K562 (cell line): Measurements from ENCODE around the gene TMEM214. TPM values are rescaled to one million over a fixed set of nuclear protein-coding genes. Genes with fewer than 3 reads are reported as not detected.

ENCODE experiments used
- ATAC-seq: fragments of 200-7000 bp; cut with Tn5 transposase; 3 replicates; pipeline ENCODE4 v1.9.1; 2020; ENCODE audit warnings: moderate library complexity
- BruUV-seq: library from RNA; stranded (reverse); fragments of 400-500 nt; replicated peaks from 2 replicates; lab custom pipeline; 2021; lab: Mats Ljungman, UMichigan
- CTCF ChIA-PET: fragments of 300-600 bp; formaldehyde crosslinking; extraction: SDS; loops from one replicate; lab custom pipeline; 2021; ENCODE audit warnings: low intra/inter-chr PET ratio; lab: Yijun Ruan, JAX
- POLR2A ChIA-PET: fragments of 300-600, 350-650 bp; sonication (Branson Sonifier 250); formaldehyde crosslinking; extraction: SDS; loops from one replicate; lab custom pipeline; 2021; ENCODE audit warnings: antibody characterized with exemption, inconsistent platforms; lab: Yijun Ruan, JAX
- DNase-seq, 4 experiments: peaks; one replicate each; pipeline versions ENCODE4 v3.0.0 to v3.0.0-alpha.2; 2011 to 2018; ENCODE audit warnings: low spot score in 3 of 4, mixed read lengths in 3 of 4; ENCODE audit errors: extremely low read depth in 1 of 4
- FAIRE-seq: peaks from 2 replicates; lab custom pipeline; 2011; peaks lifted over from hg19 to GRCh38; lab: Jason Lieb, UNC
- H2AFZ ChIP-seq: 2 replicates; pipeline ENCODE4 v1.6.0; 2011; ENCODE audit warnings: low read depth, low read length, control low read depth, inconsistent platforms
- H3K27ac ChIP-seq: fragments of 200-600 bp; 3 replicates; pipeline ENCODE4 v1.8.0; 2011; ENCODE audit warnings: low read depth, mild to moderate bottlenecking, control low read depth, inconsistent platforms, low read length, moderate library complexity, mixed read lengths; ENCODE audit errors: extremely low read depth
- H3K27me3 ChIP-seq, 2 experiments: fragments of 300-600 bp in 1 of 2; 2 replicates in 1 of 2; 3 replicates in 1 of 2; pipeline versions ENCODE4 v1.6.0 to v1.8.0; 2011; ENCODE audit warnings: inconsistent platforms in 2 of 2, low read length in 2 of 2, mild to moderate bottlenecking in 1 of 2, mixed read lengths in 1 of 2, moderate library complexity in 1 of 2; ENCODE audit not compliant: control insufficient read depth in 2 of 2, insufficient read depth in 2 of 2
- H3K36me3 ChIP-seq: fragments of 300-600 bp; 3 replicates; pipeline ENCODE4 v1.8.0; 2011; ENCODE audit warnings: mild to moderate bottlenecking, low read length, inconsistent platforms; ENCODE audit not compliant: control insufficient read depth, insufficient read depth
- H3K4me1 ChIP-seq, 2 experiments: fragments of 200-600 bp in 1 of 2; replicated peaks in 1 of 2; 2 replicates in 1 of 2; 3 replicates in 1 of 2; pipeline versions ENCODE4 v1.5.1 to v1.8.0; 2011; ENCODE audit warnings: inconsistent platforms in 2 of 2, low read length in 2 of 2, mild to moderate bottlenecking in 1 of 2, mixed read lengths in 1 of 2, moderate library complexity in 1 of 2; ENCODE audit not compliant: control insufficient read depth in 2 of 2, insufficient read depth in 2 of 2
- H3K4me2 ChIP-seq: 2 replicates; pipeline ENCODE4 v1.6.1; 2011; ENCODE audit warnings: low read length, control low read depth, inconsistent platforms, mixed read lengths; ENCODE audit not compliant: insufficient read depth
- H3K4me3 ChIP-seq: fragments of 200-600 bp; sonication (generic), shearing (Covaris generic); 2 replicates; pipeline ENCODE4 v1.5.1; 2016; ENCODE audit warnings: control low read depth, inconsistent platforms
- H3K79me2 ChIP-seq: fragments of 200-600 bp; 3 replicates; pipeline ENCODE4 v1.8.0; 2011; ENCODE audit warnings: low read length, inconsistent platforms; ENCODE audit not compliant: control insufficient read depth, insufficient read depth
- H3K9ac ChIP-seq, 2 experiments: 2 replicates each; pipeline versions ENCODE4 v1.6.0 to v1.6.1; 2011; ENCODE audit warnings: low read depth in 2 of 2, low read length in 2 of 2, control low read depth in 1 of 2, inconsistent platforms in 1 of 2, mild to moderate bottlenecking in 1 of 2, mixed read lengths in 1 of 2; ENCODE audit not compliant: insufficient read depth in 1 of 2
- H3K9me1 ChIP-seq: one replicate; pipeline ENCODE4 v1.6.0; 2011; ENCODE audit warnings: inconsistent platforms, mild to moderate bottlenecking, low read length, moderate library complexity; ENCODE audit not compliant: control insufficient read depth, insufficient read depth
- H3K9me3 ChIP-seq: replicated peaks from 2 replicates; pipeline ENCODE4 v1.5.1; 2011; ENCODE audit warnings: low read depth, low read length, inconsistent platforms; ENCODE audit not compliant: control insufficient read depth, insufficient read depth
- H4K20me1 ChIP-seq: replicated peaks from 2 replicates; pipeline ENCODE4 v1.6.1; 2011; ENCODE audit warnings: low read length, inconsistent platforms, mixed read lengths; ENCODE audit not compliant: control insufficient read depth, insufficient read depth
- ARHGAP35 ChIP-seq: fragments of 450-650 bp; IDR thresholded peaks from 2 replicates; pipeline ENCODE4 v1.6.1; 2018; ENCODE audit not compliant: partially characterized antibody
- CEBPB ChIP-seq: fragments of 450-650 bp; IDR thresholded peaks from 2 replicates; pipeline ENCODE4 v1.6.1; 2016; ENCODE audit warnings: missing genetic modification characterization, missing compliant biosample characterization
- FUS ChIP-seq: fragments of 200-400 bp; formaldehyde crosslinking; optimal IDR thresholded peaks from 2 replicates; pipeline ENCODE3; 2017; ENCODE audit warnings: low read depth, low read length
- GTF2F1 ChIP-seq: IDR thresholded peaks from 2 replicates; pipeline ENCODE4 v1.6.1; 2011; ENCODE audit warnings: low read depth, low read length, improper control_type of control experiment
- HLTF ChIP-seq: fragments of 450-650 bp; IDR thresholded peaks from 2 replicates; pipeline ENCODE4 v1.6.1; 2016
- KLF13 ChIP-seq: fragments of 450-650 bp; IDR thresholded peaks from 2 replicates; pipeline ENCODE4 v1.6.1; 2016; ENCODE audit warnings: missing genetic modification characterization, low read depth, mild to moderate bottlenecking, missing compliant biosample characterization, moderate library complexity, borderline replicate concordance
- RBM39 ChIP-seq: fragments of 200-400 bp; formaldehyde crosslinking; optimal IDR thresholded peaks from 2 replicates; pipeline ENCODE3; 2018; ENCODE audit warnings: low read depth, low read length
- WHSC1 ChIP-seq: IDR thresholded peaks from one replicate; pipeline ENCODE4 v1.6.1; 2012; ENCODE audit warnings: low read length, control low read depth, inconsistent platforms
- ZNF184 ChIP-seq: sonication (generic); formaldehyde crosslinking; IDR thresholded peaks from 2 replicates; pipeline ENCODE4 v1.5.0; 2020; ENCODE audit warnings: missing genetic modification reagents
- ZNF695 ChIP-seq: fragments of 450-650 bp; formaldehyde crosslinking; IDR thresholded peaks from 2 replicates; pipeline ENCODE4 v1.4.0; 2020; ENCODE audit warnings: mild to moderate bottlenecking, moderate library complexity
- ZNF699 ChIP-seq: fragments of 250-450 bp; sonication (Bioruptor Pico); IDR thresholded peaks from 2 replicates; pipeline ENCODE4 v1.8.0; 2021; ENCODE audit warnings: mild to moderate bottlenecking, moderate library complexity; ENCODE audit not compliant: insufficient replicate concordance
- ZNF830 ChIP-seq: fragments of 250-450 bp; sonication (Bioruptor Pico); IDR thresholded peaks from 2 replicates; pipeline ENCODE4 v1.5.0; 2021; ENCODE audit warnings: mild to moderate bottlenecking
- WGBS: fragments of 100-300 bp; shearing (Covaris generic); methylation state at CpG from one replicate; pipeline ENCODE4 v1.1.6; 2016; ENCODE audit warnings: low coverage, mixed read lengths; ENCODE audit not compliant: insufficient coverage; ENCODE audit errors: missing lambda C conversion rate; 5-methylcytosine and 5-hydroxymethylcytosine counted together
- in situ Hi-C: fragments of 300-500 bp; cut with MboI; formaldehyde crosslinking; loops from 4 replicates; pipeline ENCODE4 v1.15.0; 2018; ENCODE audit warnings: inconsistent platforms, mixed read lengths
- intact Hi-C: fragments of 100-400 bp; cut with micrococcal nuclease; formaldehyde crosslinking; loops from 2 replicates; pipeline ENCODE4 v1.14.2; 2022
- polyA plus RNA-seq, 8 experiments: library from polyadenylated mRNA; depleted of rRNA in 4 of 8; stranded (reverse) in 5 of 8; unstranded in 3 of 8; fragments of >200 nt; fragmentation: Nextera tagmentation in 2 of 8; fragmentation: Illumina TruSeq in 1 of 8; extraction: Ambion mirVana in 2 of 8; extraction: Trizol in 1 of 8; gene quantifications; 2 replicates each; pipeline versions ENCODE4 v1.2.1 to v1.2.3, GENCODE V29; 2011 to 2014; ENCODE audit warnings: inconsistent platforms in 1 of 8, missing spikeins in 1 of 8
- total RNA-seq, 7 experiments: library from RNA; depleted of rRNA in 6 of 7; stranded (reverse); fragments of >200 nt in 6 of 7; fragmentation: Illumina TruSeq in 2 of 7; extraction: Trizol in 2 of 7; gene quantifications; 2 replicates each; pipeline versions ENCODE4 v1.2.1 to v1.2.3, GENCODE V29; 2011 to 2021; ENCODE audit warnings: low replicate concordance in 1 of 7
- TF ChIP-seq, protein P1 (sequence below): sonication (generic); formaldehyde crosslinking; IDR thresholded peaks from 2 replicates; pipeline ENCODE4 v1.8.0; 2022; ENCODE audit warnings: mild to moderate bottlenecking, missing genetic modification reagents
- TF ChIP-seq, protein P2 (sequence below): sonication (generic); formaldehyde crosslinking; IDR thresholded peaks from 2 replicates; pipeline ENCODE4 v1.8.0; 2022; ENCODE audit warnings: missing genetic modification reagents, mild to moderate bottlenecking, borderline replicate concordance

TMEM214 gene
- total and polyA plus RNA-seq, 9 of the 15 experiments (the other 6 are each of a cell fraction or from before 2014, with no cell fraction given) = 11.4 to 81.4 (median 44.1) TPM

DNA sequence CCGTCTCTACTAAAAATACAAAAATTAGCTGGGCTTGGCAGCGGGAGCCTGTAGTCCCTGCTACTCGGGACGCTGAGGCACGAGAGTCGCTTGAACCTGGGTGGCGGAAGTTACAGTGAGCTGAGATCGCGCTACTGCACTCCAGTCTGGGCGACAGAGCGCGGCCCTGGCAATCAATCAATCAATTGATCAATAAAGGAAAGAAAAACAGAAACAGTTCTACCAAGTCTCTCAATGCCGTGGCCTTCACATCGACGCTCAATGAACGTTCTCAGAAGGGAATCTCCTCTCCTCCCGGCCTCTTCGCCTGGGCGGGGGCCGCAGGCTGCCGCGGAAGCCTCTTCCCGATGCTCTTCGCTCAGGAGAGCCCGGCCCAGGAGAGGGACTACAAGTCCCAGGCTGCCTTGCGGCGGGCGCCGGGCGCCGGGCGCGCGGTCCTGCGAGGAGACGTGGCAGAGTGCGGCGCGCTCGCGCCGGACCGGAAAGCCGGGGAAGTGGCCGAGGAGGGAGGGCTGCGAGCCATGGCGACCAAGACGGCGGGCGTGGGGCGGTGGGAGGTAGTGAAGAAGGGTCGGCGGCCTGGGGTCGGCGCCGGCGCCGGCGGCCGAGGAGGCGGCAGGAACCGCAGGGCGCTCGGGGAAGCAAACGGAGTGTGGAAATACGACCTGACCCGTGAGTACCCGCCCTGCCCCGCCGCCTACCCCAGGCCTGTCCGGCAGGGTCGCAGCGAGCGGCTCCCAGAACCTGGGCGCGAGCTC is at the start of gene TMEM214 (continued):
- TF ChIP-seq ZNF699 (CRISPR knock-in tag) = no peak
- peak; percentile 78 for TF ChIP-seq CEBPB

DNA sequence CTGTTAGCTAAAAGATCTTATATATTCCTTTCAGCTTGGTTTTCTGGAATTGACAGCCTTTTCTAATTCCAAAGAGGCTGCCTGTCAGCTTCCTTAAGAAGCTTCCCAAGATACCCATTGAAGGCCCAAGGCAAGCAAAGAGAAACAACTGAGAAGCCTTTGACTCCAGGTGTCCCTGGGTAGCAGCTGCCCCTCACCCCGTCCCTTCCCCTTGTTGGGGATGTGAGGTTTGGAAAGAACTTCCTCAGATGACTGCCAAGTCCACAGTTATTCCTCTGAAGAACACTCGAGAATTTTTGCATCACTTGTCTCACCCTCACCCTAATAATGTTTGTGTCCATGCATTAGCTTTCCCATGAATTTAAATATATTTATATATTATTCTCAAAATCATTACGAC is 49.0 kb upstream of the TMEM214 start:
- no peak for DNase-seq
- Histone ChIP-seq H3K27me3 (no peaks in the 10 kb centered on the region), H4K20me1 (peaks cover 11% of the 10 kb centered on the region), H2AFZ (no peak overlapping the region), H3K36me3 (peaks cover 34% of the 10 kb centered on the region), H3K9me1 (no peaks in the 10 kb centered on the region)
- intact Hi-C loops = no loop called here
- 59% methylated on average over 3 of the region's 3 CpGs for WGBS
- no TSS peak for BruUV-seq
- CTCF ChIA-PET = no interaction called here
- TF ChIP-seq ZNF695 (CRISPR knock-in tag) (no peak), GTF2F1 (no peak), ZNF184 (CRISPR knock-in tag) (no peak), ARHGAP35 (no peak), KLF13 (tag) (no peak), ZNF830 (no peak), WHSC1 (no peak), FUS (no peak), RBM39 (no peak), HLTF (no peak)
- TF ChIP-seq, protein P1, sequence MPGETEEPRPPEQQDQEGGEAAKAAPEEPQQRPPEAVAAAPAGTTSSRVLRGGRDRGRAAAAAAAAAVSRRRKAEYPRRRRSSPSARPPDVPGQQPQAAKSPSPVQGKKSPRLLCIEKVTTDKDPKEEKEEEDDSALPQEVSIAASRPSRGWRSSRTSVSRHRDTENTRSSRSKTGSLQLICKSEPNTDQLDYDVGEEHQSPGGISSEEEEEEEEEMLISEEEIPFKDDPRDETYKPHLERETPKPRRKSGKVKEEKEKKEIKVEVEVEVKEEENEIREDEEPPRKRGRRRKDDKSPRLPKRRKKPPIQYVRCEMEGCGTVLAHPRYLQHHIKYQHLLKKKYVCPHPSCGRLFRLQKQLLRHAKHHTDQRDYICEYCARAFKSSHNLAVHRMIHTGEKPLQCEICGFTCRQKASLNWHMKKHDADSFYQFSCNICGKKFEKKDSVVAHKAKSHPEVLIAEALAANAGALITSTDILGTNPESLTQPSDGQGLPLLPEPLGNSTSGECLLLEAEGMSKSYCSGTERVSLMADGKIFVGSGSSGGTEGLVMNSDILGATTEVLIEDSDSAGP (CRISPR knock-in tag) = no peak
- TF ChIP-seq, protein P2, sequence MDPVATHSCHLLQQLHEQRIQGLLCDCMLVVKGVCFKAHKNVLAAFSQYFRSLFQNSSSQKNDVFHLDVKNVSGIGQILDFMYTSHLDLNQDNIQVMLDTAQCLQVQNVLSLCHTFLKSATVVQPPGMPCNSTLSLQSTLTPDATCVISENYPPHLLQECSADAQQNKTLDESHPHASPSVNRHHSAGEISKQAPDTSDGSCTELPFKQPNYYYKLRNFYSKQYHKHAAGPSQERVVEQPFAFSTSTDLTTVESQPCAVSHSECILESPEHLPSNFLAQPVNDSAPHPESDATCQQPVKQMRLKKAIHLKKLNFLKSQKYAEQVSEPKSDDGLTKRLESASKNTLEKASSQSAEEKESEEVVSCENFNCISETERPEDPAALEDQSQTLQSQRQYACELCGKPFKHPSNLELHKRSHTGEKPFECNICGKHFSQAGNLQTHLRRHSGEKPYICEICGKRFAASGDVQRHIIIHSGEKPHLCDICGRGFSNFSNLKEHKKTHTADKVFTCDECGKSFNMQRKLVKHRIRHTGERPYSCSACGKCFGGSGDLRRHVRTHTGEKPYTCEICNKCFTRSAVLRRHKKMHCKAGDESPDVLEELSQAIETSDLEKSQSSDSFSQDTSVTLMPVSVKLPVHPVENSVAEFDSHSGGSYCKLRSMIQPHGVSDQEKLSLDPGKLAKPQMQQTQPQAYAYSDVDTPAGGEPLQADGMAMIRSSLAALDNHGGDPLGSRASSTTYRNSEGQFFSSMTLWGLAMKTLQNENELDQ (CRISPR knock-in tag) = no peak
- TF ChIP-seq, all 486 proteins: peak for 0
- Histone ChIP-seq H3K4me1 (peaks cover 0 to 27% of the 10 kb centered on the region in 2 experiments; a peak in 3 of 5 replicates), H3K9me3 (no peaks in the 10 kb centered on the region), H3K79me2 (peaks cover 54% of the 10 kb centered on the region), H3K4me3 (no peak overlapping the region), H3K9ac (no peak overlapping the region), H3K4me2 (no peak overlapping the region), H3K27ac (no peak overlapping the region)
- in situ Hi-C loops = no loop called here
- no peak for FAIRE-seq
- no peak for ATAC-seq
- POLR2A ChIA-PET = interaction anchor here (0.7 to 1.8 kb wide), 4 partner anchors 12 to 144 kb away, joined by 3 to 13 read pairs (median 4); no protein-coding TSS in a partner anchor
